ENCODE results near the gene GCHFR. TPM values are rescaled to one million over a fixed set of nuclear protein-coding genes. Genes with fewer than 3 reads are reported as not detected.

GCHFR gene
- total RNA-seq, 4 donors from 2014 or later: 17.1 to 73.4 (median 34.7) TPM

- H3K27me3 ChIP-seq: no peaks in the 10 kb centered on the region
- no peak for TF ChIP-seq POLR2A (IDR thresholded peaks at IDR 0.05)
- no peak for TF ChIP-seq CTCF (IDR thresholded peaks at IDR 0.05)
- H3K36me3 ChIP-seq: peaks cover 28 to 47% of the 10 kb centered on the region in 2 donors
- WGBS, 2 donors: 54 to 67% methylated on average over 2 to 3 of the region's 3 CpGs
- intact Hi-C loops (cut with DNase I): no loop called here
- no peak overlapping the region for H3K4me3 ChIP-seq (replicated peaks in 1 of 3)
- no peak for DNase-seq
- no peak overlapping the region for H3K27ac ChIP-seq
- no peaks in the 10 kb centered on the region for H3K9me3 ChIP-seq
- no peaks in the 10 kb centered on the region for H3K4me1 ChIP-seq
Observed at GRCh38 chr15:40746916-40747418, 16.9 kb upstream of the GCHFR start.

GRCh38 chr15:40747685-40748631, 15.9 kb upstream of the GCHFR start:
- no peaks in the 10 kb centered on the region for H3K27me3 ChIP-seq
- no peak for TF ChIP-seq CTCF (IDR thresholded peaks at IDR 0.05)
- TF ChIP-seq POLR2A (IDR thresholded peaks at IDR 0.05): no peak
- H3K4me3 ChIP-seq (replicated peaks in 1 of 3): no peak overlapping the region
- no peak for DNase-seq
- no peaks in the 10 kb centered on the region for H3K4me1 ChIP-seq
- intact Hi-C loops (cut with DNase I): no loop called here
- H3K36me3 ChIP-seq: peaks cover 22 to 41% of the 10 kb centered on the region in 2 donors
- no peaks in the 10 kb centered on the region for H3K9me3 ChIP-seq
- 89 to 91% methylated on average over 7 of the region's 7 CpGs for WGBS, 2 donors
- no peak overlapping the region for H3K27ac ChIP-seq

GRCh38 chr15:40749151-40749630, 14.7 kb upstream of the GCHFR start:
- TF ChIP-seq CTCF (IDR thresholded peaks at IDR 0.05): no peak
- no peak for TF ChIP-seq POLR2A (IDR thresholded peaks at IDR 0.05)
- no peak for DNase-seq
- no peak overlapping the region for H3K27ac ChIP-seq
- H3K4me1 ChIP-seq: peaks cover 3 to 6% of the 10 kb centered on the region in 2 donors
- H3K9me3 ChIP-seq: no peaks in the 10 kb centered on the region
- H3K36me3 ChIP-seq: peaks cover 22 to 28% of the 10 kb centered on the region in 2 donors
- no peaks in the 10 kb centered on the region for H3K27me3 ChIP-seq
- intact Hi-C loops (cut with DNase I): no loop called here
- no peak overlapping the region for H3K4me3 ChIP-seq (replicated peaks in 1 of 3)
- WGBS, 2 donors: 97 to 98% methylated on average over 4 of the region's 4 CpGs

- no peaks in the 10 kb centered on the region for H3K9me3 ChIP-seq
- H3K27ac ChIP-seq: no peak overlapping the region
- WGBS, 2 donors: 90 to 100% methylated on average over 4 of the region's 4 CpGs
- no peak for DNase-seq
- peaks cover 6 to 7% of the 10 kb centered on the region in 2 donors for H3K4me1 ChIP-seq
- peaks cover 18 to 20% of the 10 kb centered on the region in 2 donors for H3K36me3 ChIP-seq
- no peak overlapping the region for H3K4me3 ChIP-seq (replicated peaks in 1 of 3)
- no peak for TF ChIP-seq POLR2A (IDR thresholded peaks at IDR 0.05)
- TF ChIP-seq CTCF (IDR thresholded peaks at IDR 0.05): no peak
- H3K27me3 ChIP-seq: no peaks in the 10 kb centered on the region
- intact Hi-C loops (cut with DNase I): no loop called here
Observed at GRCh38 chr15:40750885-40751284, 13.0 kb upstream of the GCHFR start.

GRCh38 chr15:40751745-40752144, 12.1 kb upstream of the GCHFR start:
- peaks cover 17 to 20% of the 10 kb centered on the region in 2 donors for H3K36me3 ChIP-seq

More at GRCh38 chr15:40751745-40752144, 12.1 kb upstream of the GCHFR start:
- Histone ChIP-seq H3K27me3 (no peaks in the 10 kb centered on the region), H3K9me3 (no peaks in the 10 kb centered on the region), H3K27ac (no peak overlapping the region), H3K4me1 (peaks cover 6 to 7% of the 10 kb centered on the region in 2 donors), H3K4me3 (replicated peaks in 1 of 3) (no peak overlapping the region)
- intact Hi-C loops (cut with DNase I): no loop called here
- no peak for TF ChIP-seq CTCF (IDR thresholded peaks at IDR 0.05)
- TF ChIP-seq POLR2A (IDR thresholded peaks at IDR 0.05): no peak
- DNase-seq: no peak
- 95% methylated on average over 12 of the region's 12 CpGs for WGBS, 2 donors
